ENCODE measurements around the gene SULT4A1.

SULT4A1 gene

DNA sequence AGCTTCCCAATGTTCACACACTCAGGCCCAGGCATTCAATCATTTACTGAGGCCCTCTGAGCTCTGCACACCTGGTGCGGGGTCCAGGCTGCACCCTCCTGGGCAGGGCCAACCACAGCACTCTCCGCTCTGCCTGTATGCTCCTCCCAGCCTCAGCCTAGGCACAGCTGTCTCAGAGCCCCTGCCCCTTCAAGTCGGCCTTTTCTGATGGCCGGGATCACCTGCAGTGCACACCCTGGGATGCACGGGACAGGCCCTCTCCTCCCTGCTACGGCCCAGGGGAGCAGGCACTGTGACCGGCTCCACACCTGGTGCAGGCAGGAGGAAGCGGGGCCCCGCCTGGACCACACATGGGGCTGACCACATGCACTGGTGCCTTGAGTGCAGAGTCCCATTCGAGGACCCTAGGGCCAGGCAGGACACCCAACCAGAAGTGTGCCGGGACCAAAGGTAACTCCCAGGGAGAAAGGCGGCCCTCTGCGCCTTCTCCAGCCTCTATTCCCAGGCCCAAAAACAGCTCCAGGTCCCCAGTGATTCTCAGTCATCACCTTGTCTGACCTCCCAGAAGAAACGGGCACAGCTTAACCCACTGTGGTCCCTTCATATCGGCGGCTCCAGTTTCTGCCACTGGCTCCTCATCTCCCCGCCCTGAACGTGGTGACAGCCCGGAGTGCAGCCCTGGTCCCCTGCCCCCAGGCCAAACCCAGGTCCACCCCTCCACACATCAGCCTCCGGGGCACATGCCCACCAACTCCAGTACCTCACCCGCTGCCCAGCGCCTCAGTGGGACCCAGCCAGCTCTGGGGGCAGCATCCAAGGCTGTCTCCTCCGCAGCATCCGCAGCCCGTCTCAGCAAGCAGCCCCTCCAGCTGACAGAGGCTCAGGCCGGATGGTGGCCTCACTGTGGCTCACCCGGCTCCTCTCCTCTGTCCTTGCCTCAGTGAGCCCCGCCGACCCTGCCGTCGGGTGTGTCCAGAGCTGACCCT lies 17.5 kb downstream of the SULT4A1 start:
- no peak for DNase-seq (ENCODE audit: low read depth)

- no peak for DNase-seq (ENCODE audit: low read depth)
These were observed 18.4 kb downstream of the SULT4A1 start for GRCh38 chr22:43843783-43844530.

- DNase-seq (ENCODE audit: low read depth), result no peak
These were observed 20.6 kb downstream of the SULT4A1 start for GRCh38 chr22:43841742-43842141.

- DNase-seq (ENCODE audit: low read depth), result no peak
These were observed 21.5 kb downstream of the SULT4A1 start for GRCh38 chr22:43840851-43841250.

DNA sequence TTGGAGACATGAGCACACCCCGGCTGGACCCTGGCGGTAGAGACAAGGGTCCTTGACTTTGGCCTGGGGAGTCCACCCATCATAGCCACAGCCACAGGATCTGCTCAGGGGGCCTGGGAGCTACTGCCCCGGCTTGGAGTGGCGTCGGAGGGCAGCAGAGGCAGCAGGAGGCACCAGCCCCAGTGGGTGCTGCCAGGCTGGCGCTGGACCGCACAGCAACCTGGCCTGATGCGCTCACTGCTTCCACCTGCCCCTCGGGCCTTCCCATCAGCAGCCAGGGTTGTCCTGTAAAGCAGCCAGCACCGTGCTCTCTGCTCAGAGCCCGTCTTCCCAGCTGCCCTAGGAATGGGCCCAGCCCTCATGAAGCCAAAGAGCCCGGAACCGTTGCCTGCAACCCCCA lies 21.9 kb downstream of the SULT4A1 start:
- DNase-seq (ENCODE audit: low read depth), result no peak

- DNase-seq (ENCODE audit: low read depth), result no peak
These were observed 22.5 kb downstream of the SULT4A1 start for GRCh38 chr22:43839781-43840180.

GRCh38 chr22:43838571-43839307 lies 23.6 kb downstream of the SULT4A1 start:
- no peak for DNase-seq (ENCODE audit: low read depth)

GRCh38 chr22:43838161-43838560 lies 24.2 kb downstream of the SULT4A1 start:
- no peak for DNase-seq (ENCODE audit: low read depth)

GRCh38 chr22:43837666-43838065 lies 24.6 kb downstream of the SULT4A1 start:
- no peak for DNase-seq (ENCODE audit: low read depth)

GRCh38 chr22:43835736-43836135 lies 26.6 kb downstream of the SULT4A1 start:
- no peak for DNase-seq (ENCODE audit: low read depth)

DNA sequence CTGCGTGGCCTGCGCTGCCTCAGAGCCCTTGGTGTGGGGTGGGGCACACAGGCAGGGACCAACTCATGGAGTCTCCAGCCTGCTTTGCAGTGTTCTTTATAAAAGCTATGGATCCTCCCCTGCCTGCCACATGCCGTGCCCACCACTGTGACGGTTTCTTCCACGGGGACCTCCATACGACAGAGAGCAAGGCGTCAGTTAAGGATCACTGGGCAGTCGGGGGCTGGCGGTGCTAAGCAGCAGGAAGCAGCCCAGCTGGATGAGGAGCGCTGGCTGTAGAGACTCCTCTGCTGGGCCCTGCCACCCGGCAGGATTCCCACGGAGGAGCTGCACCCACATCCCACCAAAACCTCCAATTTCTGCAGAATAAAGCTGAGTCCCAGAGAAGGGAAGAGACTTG lies 27.1 kb downstream of the SULT4A1 start:
- DNase-seq (ENCODE audit: low read depth), result no peak

GRCh38 chr22:43833286-43834240 lies 28.8 kb downstream of the SULT4A1 start:
- no peak for DNase-seq (ENCODE audit: low read depth)

- DNase-seq (ENCODE audit: low read depth), result no peak
These were observed 29.7 kb downstream of the SULT4A1 start for GRCh38 chr22:43832393-43833265.

- no peak for DNase-seq (ENCODE audit: low read depth)
These were observed 30.5 kb downstream of the SULT4A1 start for GRCh38 chr22:43831561-43832392.

GRCh38 chr22:43830931-43831560 lies 31.3 kb downstream of the SULT4A1 start:
- no peak for DNase-seq (ENCODE audit: low read depth)

DNA sequence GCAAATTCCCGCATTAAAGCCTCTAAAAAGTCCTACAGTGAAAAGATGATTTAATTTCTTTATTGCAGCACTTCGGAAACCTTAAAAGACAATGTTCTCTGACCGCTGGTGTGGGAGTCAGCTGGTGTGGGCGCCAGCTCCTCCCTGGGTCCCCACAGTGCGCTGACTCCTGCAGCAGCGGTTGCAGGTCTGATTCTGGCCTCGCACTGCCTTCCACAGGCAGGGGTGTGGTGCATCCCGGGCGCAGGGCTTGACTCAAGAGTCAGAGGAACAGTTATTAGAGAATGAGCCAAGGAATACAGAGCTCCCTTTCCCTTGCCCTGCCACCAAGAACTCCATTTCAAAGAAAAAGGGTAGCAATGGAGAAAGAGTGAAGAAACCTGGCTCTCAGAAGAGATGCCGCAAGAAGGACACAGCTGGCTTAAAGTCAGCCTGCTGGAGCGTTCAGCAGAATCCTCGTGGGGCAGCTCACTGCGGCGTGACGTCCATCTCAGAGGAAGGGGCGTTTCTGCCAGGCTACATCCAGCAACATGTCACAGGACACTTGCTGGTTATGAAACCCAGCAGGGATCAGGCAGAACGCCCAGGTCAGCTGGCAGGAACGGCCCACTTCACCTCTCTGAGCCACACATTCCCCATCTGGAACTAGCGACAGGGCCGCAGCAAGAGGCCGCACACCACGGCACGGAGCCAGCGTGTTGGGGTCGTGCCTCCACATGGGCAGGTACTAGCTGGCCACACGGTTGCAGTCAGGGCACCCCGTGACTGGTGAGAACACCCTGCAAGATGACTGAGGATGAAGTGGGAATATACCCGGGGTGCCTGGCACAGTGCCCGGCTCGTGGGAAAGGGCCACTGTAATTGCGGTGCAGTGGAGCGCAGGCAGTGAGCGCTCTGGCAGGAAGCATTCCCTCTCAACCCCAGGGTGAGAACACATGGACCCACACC lies 32.1 kb downstream of the SULT4A1 start:
- DNase-seq (ENCODE audit: low read depth), result no peak

DNA sequence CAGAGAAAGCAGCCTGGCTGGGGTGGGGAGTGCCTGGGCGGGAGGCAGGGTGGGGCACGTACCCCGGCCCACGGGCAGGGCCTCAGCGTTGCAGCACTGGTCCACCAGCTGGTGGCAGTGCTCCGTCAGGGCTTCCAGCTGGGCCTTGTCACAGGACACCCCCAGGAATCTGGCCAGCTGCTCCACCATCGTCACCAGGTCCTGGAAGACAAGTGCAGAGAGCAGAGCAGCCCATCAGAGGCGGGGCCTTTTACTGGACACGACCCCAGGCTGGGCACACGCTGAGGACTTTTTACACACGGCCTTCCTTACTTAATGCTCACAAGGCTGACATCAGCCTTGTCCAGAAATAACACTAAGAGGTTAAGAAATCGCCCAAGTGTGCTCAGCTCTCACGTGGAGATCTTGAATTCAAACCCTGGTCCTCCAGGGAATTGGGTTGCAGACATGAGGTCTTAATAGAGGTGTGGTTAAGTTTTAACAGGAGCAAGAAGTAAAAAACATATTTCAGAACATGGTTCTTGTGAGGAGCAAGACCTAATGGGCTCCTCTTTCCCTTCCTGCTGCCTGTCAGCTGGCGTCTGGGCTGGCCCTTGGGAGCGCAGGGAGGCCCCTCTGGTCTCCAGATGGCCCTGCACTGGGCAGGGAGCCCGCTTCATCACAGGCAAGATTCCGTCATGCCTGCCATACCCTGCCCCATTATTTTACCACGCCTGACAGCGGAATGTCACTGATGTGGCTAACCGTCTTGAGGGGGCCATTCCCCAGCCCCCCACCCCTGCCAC lies 33.1 kb downstream of the SULT4A1 start:
- no peak for DNase-seq (ENCODE audit: low read depth)

All from activated T-helper 1 cell treated with Interleukin-2 at 50 U/mL for 16 hours (primary cell).